Neural progenitor cell (in vitro differentiated cells): ENCODE results near the gene AP2A1. TPM values are rescaled to one million over a fixed set of nuclear protein-coding genes. Genes with fewer than 3 reads are reported as not detected.
A peak's percentile ranks its signal among the peaks of the same experiment; 100 is the strongest.

Source experiments
- DNase-seq: peaks from one replicate; pipeline ENCODE4 v3.0.0-alpha.2; 2016; ENCODE audit warnings: low spot score
- H2AFZ ChIP-seq: fragments of 200-600 bp; sonication (generic); replicated peaks from 2 replicates; pipeline ENCODE4 v1.6.1; 2016; ENCODE audit warnings: antibody characterized with exemption
- H3F3A ChIP-seq: fragments of 200-600 bp; sonication (generic); 2 replicates; pipeline ENCODE4 v1.6.1; 2016; ENCODE audit warnings: antibody characterized with exemption, low read depth
- H3K27ac ChIP-seq: fragments of 200-600 bp; sonication (generic); 2 replicates; pipeline ENCODE4 v1.5.1; 2016; ENCODE audit warnings: mild to moderate bottlenecking
- H3K27me3 ChIP-seq: fragments of 200-600 bp; sonication (generic); 2 replicates; pipeline ENCODE4 v1.6.1; 2016; ENCODE audit warnings: mild to moderate bottlenecking, moderate library complexity
- H3K36me3 ChIP-seq: fragments of 200-600 bp; sonication (generic); 2 replicates; pipeline ENCODE4 v1.5.1; 2016
- H3K4me1 ChIP-seq: fragments of 200-600 bp; sonication (generic); 2 replicates; pipeline ENCODE4 v1.6.1; 2016; ENCODE audit warnings: mixed run types
- H3K4me2 ChIP-seq: fragments of 200-600 bp; sonication (generic); 2 replicates; pipeline ENCODE4 v1.6.1; 2016
- H3K4me3 ChIP-seq: fragments of 200-600 bp; sonication (generic); 2 replicates; pipeline ENCODE4 v1.5.1; 2016
- H3K79me2 ChIP-seq: fragments of 200-600 bp; sonication (generic); 2 replicates; pipeline ENCODE4 v1.6.1; 2016; ENCODE audit warnings: low read depth
- H3K9ac ChIP-seq: fragments of 200-600 bp; sonication (generic); 2 replicates; pipeline ENCODE4 v1.6.1; 2016
- H3K9me3 ChIP-seq: fragments of 200-600 bp; sonication (generic); 2 replicates; pipeline ENCODE4 v1.5.1; 2016; ENCODE audit warnings: low read depth
- H4K20me1 ChIP-seq: fragments of 200-600 bp; sonication (generic); 2 replicates; pipeline ENCODE4 v1.6.1; 2016; ENCODE audit warnings: low read depth
- H3K27ac Mint-ChIP-seq: 3 replicates; pipeline ENCODE4 v1.8.0; 2021; ENCODE audit warnings: mixed read lengths
- H3K27me3 Mint-ChIP-seq: 2 replicates; pipeline ENCODE4 v1.8.0; 2022; ENCODE audit warnings: low read depth, mild to moderate bottlenecking, inconsistent platforms, moderate library complexity, mixed read lengths; ENCODE audit not compliant: insufficient read depth
- H3K36me3 Mint-ChIP-seq: 3 replicates; pipeline ENCODE4 v1.8.0; 2021; ENCODE audit warnings: mixed read lengths
- H3K4me1 Mint-ChIP-seq: 3 replicates; pipeline ENCODE4 v1.8.0; 2021; ENCODE audit warnings: mixed read lengths
- H3K4me3 Mint-ChIP-seq: 3 replicates; pipeline ENCODE4 v1.8.0; 2021; ENCODE audit warnings: mild to moderate bottlenecking, moderate library complexity, mixed read lengths
- H3K9me3 Mint-ChIP-seq: 3 replicates; pipeline ENCODE4 v1.8.0; 2020; ENCODE audit warnings: mixed read lengths
- EZH2 ChIP-seq: fragments of 200-600 bp; sonication (generic); IDR thresholded peaks from 2 replicates; pipeline ENCODE4 v1.6.1; 2017; ENCODE audit warnings: antibody characterized with exemption, mild to moderate bottlenecking, moderate library complexity
- EZH2phosphoT487 ChIP-seq: fragments of 200-600 bp; sonication (generic); IDR thresholded peaks from 2 replicates; pipeline ENCODE4 v1.6.1; 2017; ENCODE audit warnings: antibody characterized with exemption
- total RNA-seq: library from RNA; depleted of rRNA; stranded (reverse); fragments of >200 nt; gene quantifications from 2 replicates; pipeline ENCODE4 v1.2.3, GENCODE V29; 2015; ENCODE audit warnings: low replicate concordance
- TF ChIP-seq, protein P1 (sequence below): fragments of 200-600 bp; sonication (generic); IDR thresholded peaks from 2 replicates; pipeline ENCODE4 v1.5.1; 2017; ENCODE audit warnings: antibody characterized with exemption, mild to moderate bottlenecking

The AP2A1 gene
- total RNA-seq, 1 donor from 2014 or later, result 61.6 TPM

DNA sequence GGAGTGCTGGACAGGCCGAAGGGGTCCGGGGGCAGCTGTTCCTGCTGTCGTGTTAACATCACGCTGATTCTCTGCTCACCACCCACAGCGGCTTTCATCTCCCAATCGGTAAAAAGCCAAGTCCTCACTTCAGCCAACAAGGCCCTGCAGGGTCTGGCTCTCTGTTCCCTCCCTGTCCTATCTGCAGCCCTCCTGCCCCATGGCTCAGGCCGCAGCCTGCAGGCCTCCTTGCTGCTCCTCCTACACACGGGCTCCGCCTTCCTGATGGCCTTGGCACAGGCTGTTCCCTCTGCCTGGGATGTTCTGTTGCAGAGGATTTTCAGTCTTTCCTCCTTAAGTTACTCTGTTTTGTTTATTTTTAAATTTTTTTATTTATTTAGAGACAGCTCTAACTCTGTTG is 24.1 kb downstream of the AP2A1 start:
- no peak overlapping the region for H3K27ac ChIP-seq

GRCh38 chr19:49791776-49792445 is 25.1 kb downstream of the AP2A1 start:
- no peaks in the 10 kb centered on the region for H3K27me3 ChIP-seq
- H3K27ac Mint-ChIP-seq, result no peak overlapping the region
- H3K9me3 Mint-ChIP-seq, result no peaks in the 10 kb centered on the region
- TF ChIP-seq EZH2phosphoT487, result no peak
- no peak for TF ChIP-seq EZH2
- TF ChIP-seq, protein P1, sequence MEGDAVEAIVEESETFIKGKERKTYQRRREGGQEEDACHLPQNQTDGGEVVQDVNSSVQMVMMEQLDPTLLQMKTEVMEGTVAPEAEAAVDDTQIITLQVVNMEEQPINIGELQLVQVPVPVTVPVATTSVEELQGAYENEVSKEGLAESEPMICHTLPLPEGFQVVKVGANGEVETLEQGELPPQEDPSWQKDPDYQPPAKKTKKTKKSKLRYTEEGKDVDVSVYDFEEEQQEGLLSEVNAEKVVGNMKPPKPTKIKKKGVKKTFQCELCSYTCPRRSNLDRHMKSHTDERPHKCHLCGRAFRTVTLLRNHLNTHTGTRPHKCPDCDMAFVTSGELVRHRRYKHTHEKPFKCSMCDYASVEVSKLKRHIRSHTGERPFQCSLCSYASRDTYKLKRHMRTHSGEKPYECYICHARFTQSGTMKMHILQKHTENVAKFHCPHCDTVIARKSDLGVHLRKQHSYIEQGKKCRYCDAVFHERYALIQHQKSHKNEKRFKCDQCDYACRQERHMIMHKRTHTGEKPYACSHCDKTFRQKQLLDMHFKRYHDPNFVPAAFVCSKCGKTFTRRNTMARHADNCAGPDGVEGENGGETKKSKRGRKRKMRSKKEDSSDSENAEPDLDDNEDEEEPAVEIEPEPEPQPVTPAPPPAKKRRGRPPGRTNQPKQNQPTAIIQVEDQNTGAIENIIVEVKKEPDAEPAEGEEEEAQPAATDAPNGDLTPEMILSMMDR, result no peak
- H3K27ac ChIP-seq, result no peak overlapping the region
- DNase-seq, result no peak
- H3K4me3 ChIP-seq, result no peak overlapping the region
- peaks cover 21% of the 10 kb centered on the region for H3K36me3 Mint-ChIP-seq
- no peaks in the 10 kb centered on the region for H4K20me1 ChIP-seq
- no peak overlapping the region for H2AFZ ChIP-seq
- no peaks in the 10 kb centered on the region for H3K79me2 ChIP-seq
- H3F3A ChIP-seq, result no peaks in the 10 kb centered on the region
- no peak overlapping the region for H3K4me3 Mint-ChIP-seq
- no peak overlapping the region for H3K4me2 ChIP-seq
- peaks cover 5% of the 10 kb centered on the region for H3K4me1 Mint-ChIP-seq
- H3K9ac ChIP-seq, result no peak overlapping the region
- H3K4me1 ChIP-seq, result no peaks in the 10 kb centered on the region
- H3K36me3 ChIP-seq, result no peaks in the 10 kb centered on the region
- peaks cover 3% of the 10 kb centered on the region for H3K27me3 Mint-ChIP-seq
- no peaks in the 10 kb centered on the region for H3K9me3 ChIP-seq

More for the DNA sequence above, 24.1 kb downstream of the AP2A1 start:
- Histone ChIP-seq H3K4me2 (no peak overlapping the region), H3K4me3 (no peak overlapping the region), H3K36me3 (no peaks in the 10 kb centered on the region), H3F3A (no peaks in the 10 kb centered on the region), H4K20me1 (no peaks in the 10 kb centered on the region), H3K79me2 (no peaks in the 10 kb centered on the region), H3K9me3 (no peaks in the 10 kb centered on the region), H3K4me1 (no peaks in the 10 kb centered on the region), H3K27me3 (no peaks in the 10 kb centered on the region), H2AFZ (no peak overlapping the region), H3K9ac (no peak overlapping the region)
- Mint-ChIP-seq H3K4me1 (peaks cover 11% of the 10 kb centered on the region), H3K9me3 (no peaks in the 10 kb centered on the region), H3K27me3 (no peaks in the 10 kb centered on the region), H3K4me3 (no peak overlapping the region), H3K27ac (peak overlapping the region; percentile 42), H3K36me3 (peaks cover 22% of the 10 kb centered on the region)
- TF ChIP-seq, protein P1, result no peak
- TF ChIP-seq EZH2phosphoT487 (no peak), EZH2 (no peak)
- DNase-seq, result no peak

DNA sequence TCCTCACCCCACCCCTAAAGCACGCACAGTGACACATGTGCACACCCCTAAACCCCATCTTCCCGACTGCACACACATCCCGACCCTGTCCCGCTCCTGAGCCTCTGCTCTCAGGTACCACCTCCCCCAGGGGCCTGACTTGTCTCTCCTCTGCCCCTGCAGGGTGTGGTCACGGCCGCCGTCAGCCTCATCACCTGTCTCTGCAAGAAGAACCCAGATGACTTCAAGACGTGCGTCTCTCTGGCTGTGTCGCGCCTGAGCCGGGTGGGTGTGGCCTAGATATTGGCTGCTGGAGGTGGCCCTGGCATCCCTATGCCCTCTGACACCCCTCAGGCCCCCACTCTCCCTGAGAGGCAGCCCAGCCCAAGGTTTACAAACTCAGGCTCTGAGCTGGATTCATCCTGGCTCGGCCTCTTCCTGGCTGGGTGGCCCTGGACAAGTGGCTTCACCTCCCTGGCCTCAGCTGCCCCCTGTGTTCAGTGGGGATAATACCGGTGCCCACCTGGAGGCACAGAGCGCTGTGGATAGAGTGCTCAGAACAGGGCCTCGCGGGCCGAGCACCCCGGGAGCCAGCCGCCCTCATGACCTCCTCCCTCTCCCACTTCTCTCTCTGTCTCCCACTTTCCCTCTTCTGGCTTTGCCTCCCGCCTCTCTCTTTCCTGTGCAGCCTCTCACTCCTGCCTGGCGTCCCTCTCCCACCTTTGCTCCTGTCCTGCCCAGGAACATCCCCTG is 26.2 kb downstream of the AP2A1 start:
- peaks cover 23% of the 10 kb centered on the region for H3K36me3 Mint-ChIP-seq

More for the DNA sequence above, 26.2 kb downstream of the AP2A1 start:
- Mint-ChIP-seq H3K27me3 (peaks cover 3% of the 10 kb centered on the region), H3K9me3 (no peaks in the 10 kb centered on the region), H3K4me1 (peaks cover 5% of the 10 kb centered on the region), H3K4me3 (peak overlapping the region; percentile 44), H3K27ac (no peak overlapping the region)
- Histone ChIP-seq H3K4me3 (no peak overlapping the region), H3K4me2 (no peak overlapping the region), H3K79me2 (no peaks in the 10 kb centered on the region), H3K9me3 (no peaks in the 10 kb centered on the region), H3K36me3 (no peaks in the 10 kb centered on the region), H3K27ac (no peak overlapping the region), H3F3A (no peaks in the 10 kb centered on the region), H2AFZ (no peak overlapping the region), H3K27me3 (no peaks in the 10 kb centered on the region), H4K20me1 (no peaks in the 10 kb centered on the region), H3K9ac (no peak overlapping the region), H3K4me1 (no peaks in the 10 kb centered on the region)
- TF ChIP-seq, protein P1, result no peak
- no peak for DNase-seq
